Neuronal stem cell (in vitro differentiated cells): ENCODE results near the gene ECEL1.

ENCODE experiments used
- DNase-seq: peaks from one replicate; pipeline ENCODE4 v3.0.0-alpha.2; 2013; ENCODE audit warnings: low spot score
- H2AFZ ChIP-seq: one replicate; pipeline ENCODE4 v1.6.1; 2013; ENCODE audit warnings: mild to moderate bottlenecking, low read length, inconsistent platforms
- H2AK5ac ChIP-seq: 2 replicates; pipeline ENCODE4 v1.6.1; 2013; ENCODE audit warnings: low read depth, mild to moderate bottlenecking, inconsistent platforms, low read length, moderate library complexity, mixed read lengths
- H2BK120ac ChIP-seq: 2 replicates; pipeline ENCODE4 v1.6.1; 2013; ENCODE audit warnings: low read depth, mild to moderate bottlenecking, inconsistent platforms, low read length, moderate library complexity, mixed read lengths
- H2BK12ac ChIP-seq: one replicate; pipeline ENCODE4 v1.6.1; 2013; ENCODE audit warnings: low read length, inconsistent platforms
- H2BK15ac ChIP-seq: 2 replicates; pipeline ENCODE4 v1.6.1; 2013; ENCODE audit warnings: mild to moderate bottlenecking, low read length, inconsistent platforms, mixed read lengths
- H2BK5ac ChIP-seq: one replicate; pipeline ENCODE4 v1.6.1; 2013; ENCODE audit warnings: inconsistent platforms, mild to moderate bottlenecking, low read length, moderate library complexity
- H3K14ac ChIP-seq: one replicate; pipeline ENCODE4 v1.6.1; 2013; ENCODE audit warnings: low read length, inconsistent platforms
- H3K18ac ChIP-seq: 2 replicates; pipeline ENCODE4 v1.6.1; 2013; ENCODE audit warnings: low read length, inconsistent platforms
- H3K23ac ChIP-seq: 2 replicates; pipeline ENCODE4 v1.6.1; 2013; ENCODE audit warnings: low read depth, mild to moderate bottlenecking, mixed read lengths, low read length, inconsistent platforms; ENCODE audit not compliant: poor library complexity
- H3K27ac ChIP-seq: replicated peaks from 3 replicates; pipeline ENCODE4 v1.5.1; 2013; ENCODE audit warnings: low read length, inconsistent platforms
- H3K27me3 ChIP-seq, 3 experiments: 2 replicates each; pipeline ENCODE4 v1.6.1; 2013; ENCODE audit warnings: low read length in 3 of 3, mild to moderate bottlenecking in 2 of 3, inconsistent platforms in 1 of 3, low read depth in 1 of 3, mixed read lengths in 1 of 3, moderate library complexity in 1 of 3; ENCODE audit not compliant: control insufficient read depth in 3 of 3, insufficient read depth in 3 of 3
- H3K36me3 ChIP-seq, 2 donors: replicated peaks in 1 of 2; 2 replicates each; pipeline ENCODE4 v1.6.1; 2013; ENCODE audit warnings: low read length in 2 of 2; ENCODE audit not compliant: control insufficient read depth in 2 of 2, insufficient read depth in 2 of 2
- H3K4ac ChIP-seq: 2 replicates; pipeline ENCODE4 v1.6.1; 2013; ENCODE audit warnings: inconsistent platforms, mild to moderate bottlenecking, low read length, moderate library complexity
- H3K4me1 ChIP-seq, 2 donors: 1 replicate in 1 of 2; 2 replicates in 1 of 2; pipeline ENCODE4 v1.6.1; 2013; ENCODE audit warnings: low read length in 2 of 2, low read depth in 1 of 2; ENCODE audit not compliant: control insufficient read depth in 2 of 2, insufficient read depth in 1 of 2
- H3K4me2 ChIP-seq: one replicate; pipeline ENCODE4 v1.6.1; 2013; ENCODE audit warnings: mild to moderate bottlenecking, low read length, inconsistent platforms; ENCODE audit not compliant: insufficient read depth, poor library complexity, severe bottlenecking
- H3K4me3 ChIP-seq, 2 donors: 2 replicates each; pipeline ENCODE4 v1.5.1; 2013; ENCODE audit warnings: low read length in 2 of 2, mild to moderate bottlenecking in 2 of 2, inconsistent platforms in 1 of 2, moderate library complexity in 1 of 2
- H3K79me1 ChIP-seq: one replicate; pipeline ENCODE4 v1.6.1; 2013; ENCODE audit warnings: low read depth, mild to moderate bottlenecking, inconsistent platforms, low read length, moderate library complexity
- H3K9ac ChIP-seq: one replicate; pipeline ENCODE4 v1.6.1; 2013; ENCODE audit warnings: mild to moderate bottlenecking, low read depth, low read length, inconsistent platforms; ENCODE audit not compliant: poor library complexity
- H3K9me3 ChIP-seq, 2 donors: replicated peaks in 1 of 2; 2 replicates each; pipeline versions ENCODE3 to v1.6.1; 2013; ENCODE audit warnings: low read length in 2 of 2, mild to moderate bottlenecking in 2 of 2, inconsistent platforms in 1 of 2, low read depth in 1 of 2, mixed read lengths in 1 of 2, moderate library complexity in 1 of 2; ENCODE audit not compliant: control insufficient read depth in 2 of 2, insufficient read depth in 1 of 2
- H4K8ac ChIP-seq: one replicate; pipeline ENCODE4 v1.6.1; 2013; ENCODE audit warnings: low read depth, mild to moderate bottlenecking, inconsistent platforms, low read length, moderate library complexity
- H4K91ac ChIP-seq: one replicate; pipeline ENCODE4 v1.6.1; 2013; ENCODE audit warnings: low read length, low read depth, mild to moderate bottlenecking, inconsistent platforms; ENCODE audit not compliant: poor library complexity
- WGBS, 2 donors: extraction: QIAGEN DNeasy Blood & Tissue Kit; methylation state at CpG; one replicate each; pipeline ENCODE4 v1.1.7; 2013; ENCODE audit warnings: missing lambda C conversion rate in 2 of 2, mixed read lengths in 1 of 2; ENCODE audit not compliant: insufficient read length in 2 of 2, insufficient replicate concordance in 1 of 2; ENCODE audit errors: extremely low coverage in 2 of 2; 5-methylcytosine and 5-hydroxymethylcytosine counted together

The ECEL1 gene

DNA sequence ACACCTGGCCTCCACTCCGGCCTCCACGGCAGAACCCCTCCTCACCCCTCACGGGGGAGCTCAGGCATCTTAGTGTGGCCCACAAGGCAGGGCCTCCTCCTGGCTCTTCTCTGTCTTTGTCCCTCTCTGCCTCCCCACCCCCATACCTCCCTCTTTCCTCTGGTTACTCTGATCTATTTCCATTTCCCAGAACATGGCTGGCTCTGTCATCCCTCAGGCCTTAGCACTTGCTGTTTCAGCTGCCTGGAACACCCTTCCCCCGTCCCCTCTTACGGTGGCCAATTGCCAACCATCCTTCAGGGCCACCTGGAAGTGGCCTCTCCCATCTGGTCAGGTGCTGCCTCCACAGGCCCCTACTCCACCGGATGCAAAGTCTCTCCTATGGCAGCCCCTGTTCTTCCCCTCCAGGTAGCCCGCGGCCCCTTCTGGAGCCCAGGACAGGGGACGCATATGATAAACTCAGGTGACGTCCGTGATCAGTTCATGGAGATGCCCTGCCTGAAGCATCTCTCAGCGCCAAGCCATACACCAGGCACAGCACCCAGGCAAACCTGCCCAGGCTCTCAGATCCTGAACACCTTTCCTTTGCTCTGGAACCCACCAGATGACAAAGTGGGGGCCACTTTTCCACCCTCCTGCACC, 3.6 kb upstream of the ECEL1 start:
- peak overlapping the region; percentile 69 for H4K91ac ChIP-seq
- no peak overlapping the region for H3K14ac ChIP-seq
- peak overlapping the region; percentile 78 for H3K18ac ChIP-seq
- H2BK120ac ChIP-seq: no peak overlapping the region
- H3K4me2 ChIP-seq: no peak overlapping the region
- H2AFZ ChIP-seq: no peak overlapping the region
- H3K4me3 ChIP-seq: peak overlapping the region in 1 of 2 donors; percentile 31
- no peaks in the 10 kb centered on the region for H3K9me3 ChIP-seq
- H2BK12ac ChIP-seq: no peak overlapping the region
- H2BK5ac ChIP-seq: peak overlapping the region; percentile 27
- no peak for DNase-seq
- no peaks in the 10 kb centered on the region for H3K36me3 ChIP-seq
- H3K23ac ChIP-seq: peak overlapping the region; percentile 68
- H3K79me1 ChIP-seq: peaks cover 3% of the 10 kb centered on the region
- H2AK5ac ChIP-seq: peak overlapping the region; percentile 94
- H3K27ac ChIP-seq: no peak overlapping the region
- no peak overlapping the region for H4K8ac ChIP-seq
- H3K4me1 ChIP-seq: peaks cover 3 to 23% of the 10 kb centered on the region in 2 donors
- H2BK15ac ChIP-seq: peak overlapping the region; percentile 56
- H3K4ac ChIP-seq: no peak overlapping the region
- no CpG with 5 or more reads among the region's 12 CpGs for WGBS, 2 donors
- no peak overlapping the region for H3K9ac ChIP-seq
- peaks cover 10 to 92% (median 21%) of the 10 kb centered on the region in 3 experiments for H3K27me3 ChIP-seq

DNA sequence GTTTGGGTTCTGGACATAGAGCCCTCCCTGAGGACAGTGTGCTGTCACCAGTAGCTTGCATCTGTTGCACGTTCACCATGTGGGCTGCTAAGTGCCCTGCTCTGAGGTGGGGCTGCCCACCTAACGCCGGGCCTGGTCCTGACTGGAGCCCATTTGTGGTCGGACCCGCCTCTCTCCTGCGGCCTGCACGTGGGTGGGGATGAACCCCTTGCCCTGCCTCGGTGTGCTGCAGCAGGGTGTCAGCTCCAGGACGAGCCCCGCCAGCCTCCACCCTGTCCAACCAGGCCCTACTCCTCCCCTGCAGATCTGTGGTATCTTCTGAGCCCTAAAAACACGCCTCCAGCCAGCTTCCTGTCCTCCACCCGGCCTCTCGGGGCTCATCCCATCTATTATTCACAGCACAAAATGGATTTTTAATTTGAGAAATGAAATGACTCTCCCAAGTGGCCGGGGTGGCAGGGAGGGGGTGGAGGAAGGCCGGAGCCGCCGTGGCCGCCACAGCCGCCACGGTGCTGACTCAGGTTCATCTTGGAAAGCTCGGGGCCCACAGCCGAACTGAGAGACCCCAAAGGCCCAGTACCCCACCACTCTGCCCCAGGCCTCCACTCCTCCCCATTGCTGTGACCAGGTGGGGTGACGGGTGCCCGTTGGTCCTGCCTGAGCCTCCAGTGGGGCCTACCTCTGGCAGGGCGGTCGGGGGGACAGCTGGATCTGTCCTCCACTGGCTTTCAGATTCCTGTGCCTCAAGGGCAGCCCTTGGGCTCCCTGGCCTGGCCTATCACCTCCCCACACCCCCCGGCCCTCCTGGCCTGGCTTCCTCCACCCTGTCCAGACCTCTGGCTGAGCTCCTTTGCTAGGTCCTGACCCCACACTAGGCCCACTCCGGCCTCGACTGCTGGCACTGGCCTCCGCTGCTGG, 2.8 kb upstream of the ECEL1 start:
- Histone ChIP-seq H3K18ac (peak overlapping the region; percentile 78), H3K79me1 (peaks cover 3% of the 10 kb centered on the region), H2BK12ac (peak overlapping the region; percentile 63), H3K27me3 (peaks cover 18 to 95% (median 29%) of the 10 kb centered on the region in 3 experiments), H2BK15ac (peak overlapping the region; percentile 56), H3K14ac (no peak overlapping the region), H3K27ac (no peak overlapping the region), H3K36me3 (no peaks in the 10 kb centered on the region), H3K4ac (peak overlapping the region; percentile 45), H2AK5ac (peak overlapping the region; percentile 94), H2BK5ac (peak overlapping the region; percentile 27), H2AFZ (no peak overlapping the region), H3K4me1 (peaks cover 3 to 25% of the 10 kb centered on the region in 2 donors), H3K23ac (peak overlapping the region; percentile 68), H4K8ac (no peak overlapping the region), H4K91ac (peak overlapping the region; percentile 69), H3K4me3 (peak overlapping the region in 1 of 2 donors; percentile 31), H3K4me2 (no peak overlapping the region), H3K9me3 (no peaks in the 10 kb centered on the region), H3K9ac (no peak overlapping the region), H2BK120ac (no peak overlapping the region)
- no peak for DNase-seq
- WGBS, 2 donors: no CpG with 5 or more reads among the region's 30 CpGs

DNA sequence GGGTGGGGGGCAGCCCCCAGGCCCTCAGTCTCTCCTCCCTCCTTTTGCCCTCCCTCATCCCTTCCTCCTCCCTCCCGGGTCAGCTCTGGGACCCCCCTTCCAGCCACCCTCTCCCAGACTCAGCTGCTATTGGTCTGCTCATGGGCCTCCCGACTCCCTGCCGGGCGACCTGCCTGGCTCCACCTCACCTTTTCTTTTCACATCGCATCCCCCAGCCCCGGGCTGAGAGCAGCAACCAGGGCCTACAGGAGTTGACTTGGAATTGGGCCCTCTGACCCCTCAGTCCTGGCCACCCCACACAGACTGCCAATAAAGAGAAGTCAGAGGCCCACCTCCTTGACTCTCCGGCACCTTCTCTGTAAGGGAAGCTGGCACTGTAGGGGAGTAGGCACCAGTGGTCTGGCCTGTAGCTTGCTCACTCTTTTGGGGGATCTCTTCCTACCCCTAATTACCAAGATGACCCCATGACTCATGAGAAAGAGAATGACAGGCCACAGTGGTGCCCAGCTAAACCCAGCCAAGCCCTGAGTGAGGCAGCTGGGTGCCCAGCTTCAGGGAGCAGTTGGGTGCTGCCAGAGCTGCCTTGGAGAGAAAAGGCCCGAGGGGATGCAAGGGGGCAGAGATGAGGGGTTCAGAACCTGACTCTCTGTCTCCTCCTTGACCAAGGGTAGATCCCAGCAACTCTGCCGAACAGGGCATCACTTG, 2.0 kb upstream of the ECEL1 start:
- no peak overlapping the region for H2AFZ ChIP-seq
- no peak overlapping the region for H3K14ac ChIP-seq
- no peak overlapping the region for H3K27ac ChIP-seq
- no peak overlapping the region for H2BK12ac ChIP-seq
- H3K23ac ChIP-seq: no peak overlapping the region
- H4K8ac ChIP-seq: no peak overlapping the region
- H3K18ac ChIP-seq: peak overlapping the region; percentile 18
- DNase-seq: no peak
- no peak overlapping the region for H2BK15ac ChIP-seq
- H3K4ac ChIP-seq: no peak overlapping the region
- no peak overlapping the region for H2BK5ac ChIP-seq
- no CpG with 5 or more reads among the region's 9 CpGs for WGBS, 2 donors
- H3K4me3 ChIP-seq: no peak overlapping the region
- H2AK5ac ChIP-seq: peak overlapping the region; percentile 9
- H3K36me3 ChIP-seq: no peaks in the 10 kb centered on the region
- H3K4me2 ChIP-seq: no peak overlapping the region
- peaks cover 3 to 25% of the 10 kb centered on the region in 2 donors for H3K4me1 ChIP-seq
- no peak overlapping the region for H2BK120ac ChIP-seq
- H4K91ac ChIP-seq: no peak overlapping the region
- H3K9ac ChIP-seq: no peak overlapping the region
- H3K79me1 ChIP-seq: peaks cover 5% of the 10 kb centered on the region
- peaks cover 0 to 5% of the 10 kb centered on the region in 2 donors for H3K9me3 ChIP-seq
- H3K27me3 ChIP-seq: peaks cover 26 to 97% (median 37%) of the 10 kb centered on the region in 3 experiments
